Brain microvascular endothelial cell (primary cell): ENCODE data around the gene RRP1B.

Experiments
- DNase-seq: peaks from one replicate; pipeline ENCODE4 v3.0.0-alpha.2; 2020
- H3K27ac ChIP-seq: fragments of 250-450 bp; sonication (Bioruptor Pico); 2 replicates; pipeline ENCODE4 v1.5.1; 2020; ENCODE audit warnings: mild to moderate bottlenecking, moderate library complexity
- H3K27me3 ChIP-seq: fragments of 250-450 bp; sonication (Bioruptor Pico); replicated peaks from 2 replicates; pipeline ENCODE4 v1.5.1; 2020; ENCODE audit warnings: mild to moderate bottlenecking
- H3K36me3 ChIP-seq: fragments of 250-450 bp; sonication (Bioruptor Pico); replicated peaks from 2 replicates; pipeline ENCODE4 v1.5.1; 2020; ENCODE audit warnings: mild to moderate bottlenecking
- H3K4me3 ChIP-seq: 2 replicates; pipeline ENCODE4 v1.5.1; 2011; ENCODE audit warnings: low read depth, mild to moderate bottlenecking, control low read depth, low read length, moderate library complexity
- in situ Hi-C: cut with HindIII; loops from 2 replicates; pipeline ENCODE4 v1.10.0; 2017; ENCODE audit warnings: low sequenced_read_pairs, low pct_ligation_motif_present
- TF ChIP-seq, protein P1 (sequence below): IDR thresholded peaks from 2 replicates; pipeline ENCODE4 v1.5.1; 2011; ENCODE audit warnings: low read depth, mild to moderate bottlenecking, moderate library complexity, low read length, control low read depth, inconsistent platforms; ENCODE audit errors: missing control alignments

The RRP1B gene

GRCh38 chr21:43690346-43690745 is 31.0 kb downstream of the RRP1B start:
- TF ChIP-seq, protein P1, sequence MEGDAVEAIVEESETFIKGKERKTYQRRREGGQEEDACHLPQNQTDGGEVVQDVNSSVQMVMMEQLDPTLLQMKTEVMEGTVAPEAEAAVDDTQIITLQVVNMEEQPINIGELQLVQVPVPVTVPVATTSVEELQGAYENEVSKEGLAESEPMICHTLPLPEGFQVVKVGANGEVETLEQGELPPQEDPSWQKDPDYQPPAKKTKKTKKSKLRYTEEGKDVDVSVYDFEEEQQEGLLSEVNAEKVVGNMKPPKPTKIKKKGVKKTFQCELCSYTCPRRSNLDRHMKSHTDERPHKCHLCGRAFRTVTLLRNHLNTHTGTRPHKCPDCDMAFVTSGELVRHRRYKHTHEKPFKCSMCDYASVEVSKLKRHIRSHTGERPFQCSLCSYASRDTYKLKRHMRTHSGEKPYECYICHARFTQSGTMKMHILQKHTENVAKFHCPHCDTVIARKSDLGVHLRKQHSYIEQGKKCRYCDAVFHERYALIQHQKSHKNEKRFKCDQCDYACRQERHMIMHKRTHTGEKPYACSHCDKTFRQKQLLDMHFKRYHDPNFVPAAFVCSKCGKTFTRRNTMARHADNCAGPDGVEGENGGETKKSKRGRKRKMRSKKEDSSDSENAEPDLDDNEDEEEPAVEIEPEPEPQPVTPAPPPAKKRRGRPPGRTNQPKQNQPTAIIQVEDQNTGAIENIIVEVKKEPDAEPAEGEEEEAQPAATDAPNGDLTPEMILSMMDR = no peak
- Histone ChIP-seq H3K4me3 (no peak overlapping the region), H3K27me3 (no peaks in the 10 kb centered on the region), H3K36me3 (peaks cover 81% of the 10 kb centered on the region), H3K27ac (no peak overlapping the region)
- no peak for DNase-seq
- in situ Hi-C loops = no loop called here

DNA sequence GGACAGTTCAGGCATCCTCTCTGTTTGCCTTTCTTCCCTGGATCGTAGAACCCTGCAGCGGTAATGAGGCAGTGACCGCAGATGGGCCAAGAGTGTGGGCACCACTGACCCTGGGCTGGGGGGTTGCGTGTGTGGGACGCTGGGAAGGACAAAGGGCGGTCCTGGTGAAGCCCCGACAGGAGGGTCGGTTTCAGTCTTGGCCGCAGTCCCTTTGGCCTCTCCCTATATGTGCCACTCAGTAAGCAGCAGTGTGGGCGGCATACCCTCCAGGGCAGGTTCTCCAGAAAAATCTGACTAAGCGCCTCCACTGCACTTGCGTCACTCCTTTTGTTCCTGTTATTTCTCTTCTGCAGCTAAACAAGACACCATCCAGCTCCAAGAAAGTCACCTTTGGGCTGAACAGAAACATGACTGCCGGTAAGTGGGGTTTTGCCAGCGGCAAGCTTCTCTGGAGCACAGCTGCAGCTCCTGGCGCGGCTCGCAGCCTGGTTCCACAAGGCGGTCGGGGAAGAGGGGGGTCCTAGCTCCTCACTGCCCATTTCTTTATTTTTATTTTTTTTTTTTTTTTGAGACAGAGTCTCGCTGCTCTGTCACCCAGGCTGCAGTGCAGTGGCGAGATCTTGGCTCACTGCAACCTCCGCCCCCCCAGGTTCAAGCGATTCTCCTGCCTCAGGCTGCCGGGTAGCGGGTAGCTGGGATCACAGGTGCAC is 31.9 kb downstream of the RRP1B start:
- in situ Hi-C loops = no loop called here
- DNase-seq = no peak
- TF ChIP-seq, protein P1 = no peak
- Histone ChIP-seq H3K27ac (no peak overlapping the region), H3K4me3 (no peak overlapping the region), H3K36me3 (peaks cover 75% of the 10 kb centered on the region), H3K27me3 (no peaks in the 10 kb centered on the region)

DNA sequence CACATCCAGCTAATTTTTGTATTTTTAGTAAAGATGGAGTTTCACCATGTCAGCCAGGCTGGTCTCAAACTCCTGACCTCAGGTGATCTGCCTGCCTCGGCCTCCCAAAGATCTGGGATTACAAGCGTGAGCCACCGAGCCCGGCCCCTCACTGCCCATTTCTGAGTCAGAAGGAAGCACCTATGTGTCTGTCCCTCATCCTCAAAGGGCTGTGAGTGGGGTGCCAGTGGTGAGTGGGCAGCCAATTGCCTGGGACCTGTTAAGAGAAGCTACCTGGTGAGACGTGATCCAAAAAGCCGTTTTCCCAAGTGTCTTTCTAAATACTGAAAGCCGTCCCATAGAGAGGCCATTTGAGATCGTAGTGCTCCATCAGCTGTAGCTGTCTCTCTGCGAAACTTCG is 32.4 kb downstream of the RRP1B start:
- TF ChIP-seq, protein P1 = no peak
- Histone ChIP-seq H3K27ac (no peak overlapping the region), H3K36me3 (peaks cover 70% of the 10 kb centered on the region), H3K4me3 (no peak overlapping the region), H3K27me3 (no peaks in the 10 kb centered on the region)
- in situ Hi-C loops = no loop called here
- no peak for DNase-seq

DNA sequence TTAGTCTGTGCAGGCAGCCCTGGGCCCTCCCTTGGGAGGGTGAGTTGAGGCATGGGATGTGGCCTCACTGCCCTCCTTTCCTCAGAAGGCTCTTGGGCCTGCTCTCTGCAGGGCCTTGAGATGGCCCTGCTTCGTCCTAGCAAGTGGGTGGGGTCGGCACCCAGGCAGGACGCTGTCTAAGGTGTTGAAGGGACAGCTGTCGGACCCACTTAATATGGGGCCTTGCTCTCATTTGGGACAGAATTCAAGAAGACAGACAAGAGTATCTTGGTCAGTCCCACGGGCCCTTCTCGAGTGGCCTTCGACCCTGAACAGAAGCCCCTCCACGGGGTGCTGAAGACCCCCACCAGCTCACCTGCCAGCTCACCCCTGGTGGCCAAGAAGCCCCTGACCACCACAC is 33.6 kb downstream of the RRP1B start:
- H3K36me3 ChIP-seq = peaks cover 61% of the 10 kb centered on the region
- H3K4me3 ChIP-seq = no peak overlapping the region
- no peaks in the 10 kb centered on the region for H3K27me3 ChIP-seq
- in situ Hi-C loops = no loop called here
- TF ChIP-seq, protein P1 = no peak
- no peak for DNase-seq
- H3K27ac ChIP-seq = no peak overlapping the region

DNA sequence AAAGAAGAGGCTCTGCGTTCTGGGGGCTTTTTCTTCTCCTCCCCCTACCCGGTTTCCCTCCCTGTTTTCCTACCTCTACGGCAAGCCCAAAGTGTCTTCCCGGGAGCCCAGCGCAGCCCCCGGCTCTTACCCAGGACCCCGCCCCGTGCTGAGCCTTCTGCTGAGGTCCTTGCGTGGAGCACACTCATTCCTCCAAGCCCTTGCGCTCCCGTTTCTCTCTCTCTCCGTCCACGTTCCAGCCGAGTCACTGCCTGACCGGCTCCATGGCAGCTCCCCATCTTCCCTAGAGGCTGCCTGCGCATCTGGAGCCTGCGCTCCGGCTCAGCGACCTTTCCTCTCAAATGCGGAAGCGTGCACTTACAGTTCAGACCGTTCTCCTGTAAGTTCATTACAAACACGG is 34.6 kb downstream of the RRP1B start:
- no peak overlapping the region for H3K27ac ChIP-seq
- H3K27me3 ChIP-seq = no peaks in the 10 kb centered on the region
- no peak overlapping the region for H3K4me3 ChIP-seq
- H3K36me3 ChIP-seq = peaks cover 52% of the 10 kb centered on the region
- TF ChIP-seq, protein P1 = no peak
- in situ Hi-C loops = no loop called here
- no peak for DNase-seq

GRCh38 chr21:43694437-43695079 is 35.2 kb downstream of the RRP1B start:
- H3K27me3 ChIP-seq = no peaks in the 10 kb centered on the region
- no peak for DNase-seq
- H3K27ac ChIP-seq = no peak overlapping the region
- TF ChIP-seq, protein P1 = no peak
- peaks cover 47% of the 10 kb centered on the region for H3K36me3 ChIP-seq
- in situ Hi-C loops = no loop called here
- H3K4me3 ChIP-seq = no peak overlapping the region
